Measurements from ENCODE around the gene GBF1.

GRCh38 chr10:102240467-102241031, 4.8 kb upstream of the GBF1 start:
- TF ChIP-seq CTCF (IDR thresholded peaks at IDR 0.05), result no peak
- no peak for TF ChIP-seq EZH2 (IDR thresholded peaks at IDR 0.05; ENCODE audit: borderline replicate concordance, insufficient read depth, low read depth, low read length, poor library complexity, severe bottlenecking)
